HG02870 (cell line): ENCODE measurements around the gene FBXW11.

Source experiments
- ATAC-seq: cut with Tn5 transposase; IDR thresholded peaks from one replicate; pipeline ENCODE4 v1.9.1; 2021; ENCODE audit warnings: mild to moderate bottlenecking, moderate library complexity; ENCODE audit not compliant: unreplicated experiment

The FBXW11 gene

DNA sequence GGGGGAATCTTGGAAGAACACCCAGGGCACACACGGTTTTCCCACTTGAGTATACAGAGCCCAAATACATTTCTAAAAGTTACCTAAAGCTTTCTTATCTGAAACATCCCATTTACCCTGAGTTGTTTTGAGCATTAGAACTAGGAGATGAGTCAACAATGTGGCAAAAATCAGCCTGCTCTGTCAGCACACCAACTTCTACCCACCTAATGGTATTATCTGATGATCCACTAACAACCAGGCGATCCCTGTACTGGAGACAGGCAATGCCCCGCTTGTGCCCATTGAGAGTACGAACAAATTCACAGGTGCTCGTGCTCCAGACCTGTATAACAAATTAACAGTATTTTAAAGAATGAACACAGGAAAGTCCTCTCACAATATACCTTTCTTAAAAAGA, 133.8 kb downstream of the FBXW11 start:
- ATAC-seq = no peak

DNA sequence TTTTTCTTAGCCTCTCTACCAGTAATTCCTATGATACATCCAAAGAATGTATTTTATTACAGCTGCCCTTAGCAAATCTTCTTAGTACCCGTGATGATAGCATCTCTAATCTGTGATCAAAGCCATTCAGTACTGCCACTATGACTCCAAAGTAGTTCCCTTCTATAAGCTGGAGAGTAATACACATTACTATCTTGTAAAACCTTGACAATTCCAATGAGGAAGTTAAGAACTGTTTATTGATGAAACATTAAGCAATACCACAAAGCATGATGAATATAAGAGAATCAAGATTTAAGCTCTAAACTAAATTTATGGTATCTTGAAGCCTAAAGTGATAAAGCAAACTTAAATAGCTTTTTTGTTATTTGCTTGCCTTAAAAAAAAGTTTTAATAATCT, 134.7 kb downstream of the FBXW11 start:
- ATAC-seq = no peak

DNA sequence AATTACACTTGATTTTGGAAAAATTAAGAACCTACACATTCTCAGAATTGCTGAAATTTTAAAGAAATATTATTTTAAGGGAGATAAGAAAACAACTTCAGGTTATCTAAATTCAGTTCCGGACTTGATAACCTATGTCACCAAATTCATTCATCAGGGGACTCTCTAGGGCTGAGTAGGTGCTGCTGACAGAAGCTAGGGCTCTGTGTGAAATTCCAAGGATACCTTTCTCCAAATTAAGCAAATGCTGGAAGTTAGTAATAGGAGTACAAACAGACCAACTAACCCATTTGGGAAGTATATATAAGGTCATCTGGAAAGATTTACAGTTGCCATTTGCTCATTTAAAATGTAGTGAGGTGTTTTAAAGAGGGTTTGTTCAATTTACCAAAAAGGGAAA, 136.5 kb downstream of the FBXW11 start:
- ATAC-seq = no peak

DNA sequence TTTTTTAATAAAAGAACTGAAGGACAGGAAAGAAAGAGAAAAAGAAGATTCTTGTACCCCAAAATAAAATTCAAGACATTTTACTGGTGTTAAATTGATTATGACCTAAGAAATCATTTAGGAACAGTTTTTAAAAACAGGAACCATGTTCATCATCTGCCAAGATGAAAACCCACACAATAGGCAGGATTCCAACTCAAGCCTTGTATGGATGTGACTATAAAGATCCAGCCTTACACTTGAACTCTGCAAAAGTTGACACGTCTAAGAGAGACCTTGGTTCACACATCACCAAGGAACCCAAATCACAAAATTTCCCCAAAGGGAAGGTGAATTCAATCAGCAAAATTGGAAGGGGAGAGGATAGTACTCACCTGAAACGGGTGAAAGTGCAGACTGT, 138.2 kb downstream of the FBXW11 start:
- ATAC-seq = no peak

DNA sequence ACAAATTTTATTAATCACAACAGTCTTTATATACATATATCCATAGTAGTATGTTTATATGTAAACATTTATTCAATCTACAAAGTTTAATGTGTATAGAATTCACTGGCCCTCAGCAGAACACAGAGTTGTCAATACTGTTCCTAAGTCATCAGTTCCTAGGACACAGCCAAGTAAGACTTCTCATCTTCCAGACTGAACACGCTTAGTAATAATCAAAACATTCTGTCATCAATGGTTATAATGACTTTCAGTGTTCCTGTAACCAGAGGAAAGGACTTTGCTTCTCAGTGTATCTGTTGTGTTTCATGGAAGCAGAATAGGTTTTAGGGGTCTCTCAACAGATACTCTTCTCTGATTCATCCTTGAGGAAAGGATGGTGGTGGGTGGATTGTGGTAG, 138.7 kb downstream of the FBXW11 start:
- ATAC-seq = no peak

DNA sequence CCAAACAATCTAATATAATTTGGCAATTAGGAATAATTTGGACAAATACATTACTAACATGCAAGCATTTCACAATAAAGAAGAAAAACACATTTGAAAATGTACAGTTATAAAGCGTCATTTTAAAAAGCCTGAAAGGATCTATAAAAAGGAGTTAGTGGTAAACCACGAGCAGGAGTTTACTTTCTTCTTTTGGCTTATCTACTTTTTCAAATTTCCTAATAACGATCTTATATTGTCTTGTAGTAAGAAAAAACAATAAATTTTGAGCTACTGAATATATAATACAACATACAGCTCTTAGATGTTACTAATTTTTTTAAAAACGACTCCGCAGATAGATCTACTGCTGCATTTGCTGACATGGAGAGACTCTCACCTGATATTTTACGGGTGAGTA, 141.0 kb downstream of the FBXW11 start:
- no peak for ATAC-seq

DNA sequence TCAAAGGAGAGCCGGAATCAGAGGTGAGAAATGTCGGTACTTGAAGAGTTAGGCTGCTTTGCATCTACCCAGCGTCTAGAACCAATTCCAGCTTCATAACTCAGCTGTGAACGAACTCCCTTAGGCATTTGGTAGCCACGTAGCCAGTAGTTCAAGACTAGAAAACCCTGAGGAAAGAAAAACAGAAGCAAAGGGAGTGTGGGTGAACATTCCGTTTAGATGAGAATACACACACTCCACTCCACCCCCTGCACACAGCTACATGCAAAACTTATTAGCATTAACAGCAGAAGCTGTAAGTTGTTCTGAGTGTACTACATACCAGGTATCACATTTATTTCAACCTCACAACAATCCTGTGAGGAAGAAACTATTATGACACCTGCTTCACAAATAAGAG, 142.5 kb downstream of the FBXW11 start:
- ATAC-seq = no peak

DNA sequence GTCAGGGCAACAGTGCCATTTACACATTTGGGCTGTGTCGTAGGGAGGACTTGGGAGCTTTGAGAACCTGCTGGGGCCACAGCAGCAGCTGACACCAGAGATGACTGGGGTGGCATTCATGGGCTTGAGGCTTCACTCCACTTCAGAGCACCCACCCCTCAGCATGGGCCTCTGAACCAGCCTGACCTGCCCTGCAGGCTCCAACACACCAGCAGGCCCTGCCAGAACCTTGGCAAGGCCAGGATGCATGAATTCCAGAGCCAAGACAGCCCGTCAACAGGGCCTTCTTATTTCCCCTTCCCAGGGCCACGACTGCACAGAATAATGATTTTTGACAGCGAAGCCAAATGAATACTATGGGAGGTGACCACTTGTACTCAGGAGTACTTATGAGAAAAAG, 143.8 kb downstream of the FBXW11 start:
- no peak for ATAC-seq

DNA sequence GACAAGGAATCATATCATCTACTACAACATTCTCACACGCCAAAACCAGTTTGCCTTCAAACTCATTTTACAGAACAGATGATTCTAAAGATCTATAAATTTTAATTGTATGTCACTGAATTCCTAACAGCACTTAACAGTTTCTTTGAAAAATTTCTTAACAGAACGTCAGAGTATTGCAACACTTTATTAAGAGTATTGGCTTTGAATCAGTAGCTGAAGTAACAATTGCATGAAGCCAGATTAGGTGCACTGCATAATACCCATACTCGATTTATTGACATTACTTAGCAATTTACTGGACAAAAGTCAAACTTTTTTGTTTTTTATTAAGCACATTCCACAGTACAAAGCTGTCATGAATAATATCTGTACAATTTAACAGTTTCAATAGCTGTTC, 145.1 kb downstream of the FBXW11 start:
- no peak for ATAC-seq

DNA sequence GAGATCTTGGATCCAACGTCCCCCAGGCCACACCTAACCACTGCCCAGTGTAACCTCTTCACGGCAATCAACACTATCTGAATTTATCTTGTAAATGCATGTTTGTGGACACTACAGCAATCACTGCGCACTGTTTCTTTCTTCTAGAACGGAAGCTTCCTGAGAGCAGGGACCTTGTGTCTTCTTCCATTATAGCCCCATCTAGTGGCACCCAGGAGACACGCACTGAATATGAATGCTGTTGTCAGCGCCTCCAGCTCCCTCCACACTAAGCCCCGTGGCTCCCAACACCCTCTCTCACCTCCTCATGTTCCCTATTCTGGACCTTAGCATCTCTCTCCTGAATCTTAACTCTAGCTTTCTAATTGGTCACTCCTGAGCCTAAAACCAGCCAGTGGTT, 148.1 kb downstream of the FBXW11 start:
- no peak for ATAC-seq

DNA sequence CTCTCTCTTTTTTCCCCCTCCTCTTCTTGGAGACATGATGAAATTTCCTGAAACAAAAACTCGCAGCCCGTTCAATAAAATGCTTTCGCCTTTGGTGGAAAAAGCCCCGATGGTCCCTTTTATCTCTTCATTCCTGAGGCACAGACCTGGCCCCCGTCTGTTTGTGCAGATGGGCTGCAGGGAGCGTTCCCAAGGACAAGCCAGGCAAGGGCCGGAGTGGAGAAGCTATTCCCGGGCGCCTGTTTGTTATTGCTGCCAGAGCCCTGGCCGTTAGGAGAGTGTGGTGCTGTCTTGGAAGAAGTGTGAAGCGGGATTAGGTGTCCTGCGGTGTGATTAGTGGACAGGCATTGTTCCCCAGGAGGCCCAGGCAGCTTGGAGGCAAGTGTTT, 149.0 kb downstream of the FBXW11 start:
- ATAC-seq = no peak

DNA sequence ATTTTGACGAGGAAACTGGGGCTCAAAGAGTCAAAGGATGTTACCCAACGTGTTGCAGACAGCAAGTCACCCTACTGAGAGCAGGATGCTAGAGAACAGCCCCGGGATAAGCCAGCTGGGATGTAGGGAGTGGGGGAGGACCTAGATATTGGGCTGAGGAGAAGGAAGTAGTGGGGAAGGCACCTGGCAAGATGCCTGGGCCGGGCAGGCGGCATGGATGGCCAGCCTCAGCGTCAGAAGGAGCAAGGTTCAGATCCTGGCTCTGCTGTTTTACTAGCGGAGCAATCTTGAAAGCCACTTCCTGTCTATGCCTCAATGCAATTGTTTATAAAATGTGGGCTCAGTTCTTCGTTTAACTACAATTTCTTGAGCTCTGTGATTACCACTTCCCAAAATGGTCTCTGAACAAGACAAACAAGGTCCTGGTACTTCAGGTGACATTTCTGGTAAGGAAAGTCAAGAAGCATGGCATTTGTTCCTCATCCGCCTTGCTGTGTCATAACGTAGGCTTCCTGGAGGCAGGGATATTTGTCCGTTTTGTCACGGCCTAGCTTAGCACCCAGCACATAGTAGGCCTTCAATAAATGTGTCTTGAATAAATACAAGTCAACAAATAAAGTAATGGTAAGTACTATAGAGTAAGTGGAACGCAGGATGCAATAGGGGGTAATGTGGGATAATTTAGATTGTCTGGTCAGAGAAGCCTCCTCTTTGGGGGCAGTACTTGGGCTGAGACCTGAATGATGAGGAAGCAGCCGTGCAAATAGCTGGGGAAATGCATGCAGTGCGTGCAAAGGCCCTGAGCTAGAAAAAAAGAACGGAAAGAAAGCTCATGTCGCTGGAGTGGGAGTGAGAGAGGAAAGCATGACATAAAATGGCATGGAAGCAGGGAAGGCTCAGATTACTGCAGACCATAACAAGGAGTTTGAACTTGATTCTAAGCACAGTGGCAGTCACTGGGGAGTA, 150.4 kb downstream of the FBXW11 start:
- ATAC-seq = no peak

DNA sequence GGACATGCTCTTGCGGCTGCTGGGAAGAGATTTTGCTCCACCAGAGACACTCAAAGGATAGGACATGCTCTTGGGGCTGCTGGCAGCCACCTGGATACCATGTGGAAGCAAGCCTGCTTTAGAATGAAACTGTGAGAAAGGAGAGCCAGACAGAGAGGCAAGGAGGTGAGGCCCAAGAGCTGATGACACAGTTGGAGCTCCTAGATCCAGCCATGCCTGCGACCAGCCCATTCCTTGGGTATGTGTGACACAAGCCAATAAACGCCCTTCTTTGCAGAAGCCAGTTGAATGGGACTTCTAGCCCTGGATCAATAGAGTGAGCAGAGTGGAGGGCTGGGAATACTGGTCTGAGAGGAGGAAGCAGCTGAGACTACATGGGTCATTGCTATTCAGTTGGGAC, 151.2 kb downstream of the FBXW11 start:
- no peak for ATAC-seq

DNA sequence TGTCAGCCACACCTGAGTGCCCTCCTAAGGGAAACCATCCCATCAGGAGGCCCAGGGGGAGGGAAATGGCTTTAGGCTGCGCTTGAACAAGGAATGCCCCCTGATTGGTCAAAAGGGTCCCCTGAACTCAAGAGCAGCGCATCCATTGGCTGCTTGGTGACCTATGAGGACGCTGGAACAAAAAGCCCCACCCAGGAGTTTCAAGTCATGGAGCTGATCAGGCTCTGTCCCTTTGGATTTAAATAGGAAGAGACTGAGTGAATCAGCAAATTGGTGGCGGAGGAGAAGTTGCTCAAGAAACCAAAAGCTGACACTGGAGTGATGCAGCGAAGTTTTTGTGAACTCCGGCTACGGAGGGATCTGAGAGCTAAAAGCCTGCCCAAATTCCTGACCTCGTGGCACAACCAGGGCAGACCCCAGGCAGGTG, 154.2 kb downstream of the FBXW11 start:
- ATAC-seq = no peak

DNA sequence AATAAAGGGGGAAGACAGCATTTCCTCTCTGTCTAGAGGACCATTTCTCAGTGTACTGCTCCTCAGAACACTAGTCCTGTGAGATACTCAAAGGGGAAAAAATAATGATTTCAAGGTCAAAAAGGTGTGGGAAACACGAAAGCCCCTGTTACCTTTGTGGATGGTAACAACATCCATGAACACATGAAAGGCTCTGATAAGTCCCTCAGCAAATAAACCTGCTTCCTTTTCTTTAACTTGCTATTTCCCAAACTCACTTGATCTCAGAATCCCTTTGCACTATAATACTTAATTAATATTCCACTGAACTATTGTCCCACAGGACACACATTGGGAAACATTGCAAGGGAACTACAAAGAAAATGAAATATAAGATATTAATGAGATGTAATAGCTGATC, 155.2 kb downstream of the FBXW11 start:
- ATAC-seq = no peak

DNA sequence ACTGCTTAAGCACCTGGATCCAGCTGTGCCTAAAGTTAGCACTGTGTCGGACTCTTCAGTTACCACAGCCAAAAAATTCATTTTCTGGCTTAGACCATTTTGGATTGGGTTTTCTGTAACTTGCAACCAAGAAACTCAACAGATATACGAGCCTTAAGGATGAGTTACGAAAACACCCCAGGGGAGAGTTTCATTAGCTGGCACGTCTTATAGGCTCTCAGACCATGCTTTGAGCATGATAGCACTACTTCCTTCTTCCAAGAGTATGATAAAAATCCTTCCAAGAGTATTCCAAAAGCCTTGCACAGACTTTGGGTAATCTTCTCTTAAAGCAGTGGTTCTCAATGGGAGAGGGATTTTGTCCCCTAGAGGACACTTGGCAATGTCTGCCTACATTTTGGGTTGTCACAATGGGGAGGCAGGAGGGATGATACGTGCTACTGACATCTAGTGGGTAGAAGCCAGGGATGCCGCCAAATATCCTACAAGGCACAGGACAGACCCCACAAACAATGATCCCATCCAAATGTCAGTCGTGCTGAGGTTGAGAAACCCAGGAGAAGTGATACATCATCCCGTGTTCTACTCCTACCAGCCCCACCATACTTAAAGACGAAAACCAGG, 156.0 kb downstream of the FBXW11 start:
- no peak for ATAC-seq

DNA sequence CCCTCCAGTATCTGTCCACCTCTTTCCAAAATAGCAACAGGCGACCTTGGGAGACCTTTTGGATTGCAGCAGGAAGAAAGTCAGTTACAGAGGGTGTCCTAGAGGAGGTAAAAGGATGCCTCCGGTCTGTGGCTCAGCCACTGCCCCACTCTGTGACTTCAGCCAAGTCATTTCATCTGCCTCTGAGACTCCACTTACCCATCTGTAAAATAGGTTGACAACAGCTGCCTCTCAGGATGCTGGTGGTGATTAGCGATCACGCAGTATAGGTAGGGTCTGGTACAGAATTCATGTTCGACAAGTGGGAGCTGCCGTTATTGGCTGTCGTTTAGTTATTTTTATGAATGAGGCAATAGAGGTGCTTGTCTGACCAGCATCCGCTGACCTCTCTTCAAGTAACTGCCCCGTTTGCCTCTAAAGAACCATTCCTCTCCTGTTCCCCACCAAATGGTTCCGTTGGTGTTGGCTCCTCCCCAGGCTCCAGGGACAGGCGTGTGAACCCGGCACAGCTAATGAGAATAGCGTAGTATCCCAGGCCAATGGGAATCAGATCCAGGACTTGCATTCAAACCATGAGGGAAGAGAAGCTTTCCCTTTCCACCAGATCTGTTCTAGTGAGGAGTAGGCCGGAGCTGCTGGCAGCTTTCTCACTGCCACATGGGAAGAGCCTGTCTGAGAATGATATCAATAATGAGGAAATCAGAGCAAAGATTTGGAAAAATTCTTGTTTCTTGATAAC, 156.7 kb downstream of the FBXW11 start:
- no peak for ATAC-seq

DNA sequence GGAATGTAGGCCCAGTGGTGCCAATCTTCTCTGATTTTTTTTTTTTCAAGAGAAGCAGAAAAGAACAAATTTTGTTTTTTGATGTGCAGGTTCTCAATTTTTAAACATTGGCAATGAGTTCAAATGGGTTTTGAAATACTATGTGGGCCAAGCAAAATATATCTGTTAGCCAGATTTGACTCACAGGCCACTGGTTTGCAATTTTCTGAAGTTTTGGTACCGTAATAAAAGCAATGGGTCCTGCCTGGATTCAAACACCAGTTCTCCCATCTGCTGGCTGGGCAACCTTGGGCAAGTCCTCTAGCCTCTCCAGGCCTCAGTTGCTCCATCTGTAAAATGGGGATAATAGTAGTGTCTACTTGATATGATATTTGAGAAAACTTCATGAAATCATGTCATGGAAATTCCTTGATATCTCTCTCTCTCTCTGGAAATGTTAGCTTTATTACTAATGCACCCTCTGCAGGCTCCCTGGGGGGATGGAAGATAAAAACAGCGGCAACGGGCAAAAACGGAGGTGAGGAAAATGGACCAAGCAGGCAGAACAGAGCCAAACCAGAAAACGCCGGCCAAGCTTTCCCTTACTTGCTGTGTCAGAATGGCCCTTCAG, 157.4 kb downstream of the FBXW11 start:
- no peak for ATAC-seq

DNA sequence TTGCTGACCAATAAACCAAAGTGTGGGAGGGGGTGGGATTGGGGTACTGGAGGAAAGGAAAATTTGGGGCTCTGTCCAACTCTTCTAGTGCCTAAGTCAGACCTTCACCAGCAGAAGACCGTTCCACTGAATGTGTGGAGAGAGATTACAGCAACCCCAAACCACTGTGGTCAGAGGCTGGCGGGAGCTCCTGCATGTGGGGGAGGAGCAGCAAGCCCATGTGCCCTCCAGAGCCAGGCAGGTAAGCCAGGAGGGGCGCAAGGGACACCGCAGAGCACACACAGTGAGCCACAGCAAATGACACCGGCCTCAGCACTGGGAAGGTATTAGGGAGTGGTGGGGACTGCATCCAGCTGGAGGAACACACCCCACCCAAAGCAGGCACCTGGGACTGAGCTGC, 158.0 kb downstream of the FBXW11 start:
- ATAC-seq = no peak

DNA sequence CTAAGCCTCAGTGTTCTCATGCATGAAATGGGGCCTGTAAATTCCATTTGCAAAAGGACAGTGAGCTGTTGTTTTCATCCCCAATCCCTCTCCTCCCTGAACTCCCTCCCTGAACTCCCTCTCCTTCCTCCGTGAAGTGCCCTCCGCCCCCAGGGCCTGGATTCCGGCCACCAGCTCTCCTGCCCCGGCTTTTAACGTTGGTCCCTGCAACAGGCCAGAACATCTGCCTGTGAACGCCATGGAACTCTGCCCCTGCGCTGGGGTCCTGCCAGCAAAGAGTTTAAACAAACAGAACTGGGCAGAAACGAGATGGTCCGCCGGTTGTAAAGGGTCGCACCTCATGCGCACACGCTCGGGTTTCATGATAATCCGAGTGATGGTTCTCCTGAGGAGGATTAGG, 158.4 kb downstream of the FBXW11 start:
- ATAC-seq = no peak

DNA sequence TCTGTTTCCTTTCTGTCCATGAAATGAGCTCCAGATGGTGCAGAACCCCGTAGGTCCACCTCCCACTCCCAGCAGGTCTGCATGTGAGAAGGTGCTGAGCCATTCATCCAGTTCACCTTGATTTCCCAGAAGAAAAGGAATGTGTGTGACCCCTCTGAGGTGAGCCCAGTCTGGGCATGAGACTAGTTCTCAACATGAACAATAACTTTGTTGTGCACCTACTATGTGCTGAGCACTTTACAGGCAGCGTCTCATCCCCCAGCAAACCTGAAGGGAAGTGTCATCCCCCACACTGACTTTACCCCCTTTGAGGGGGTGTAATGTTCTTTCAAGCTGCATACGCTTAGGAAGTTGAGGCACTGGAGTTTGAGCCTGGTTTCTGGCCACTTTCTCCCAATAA, 159.4 kb downstream of the FBXW11 start:
- ATAC-seq = no peak
